Fibroblast of the conjunctiva (primary cell): Measurements from ENCODE around the gene SLC12A1.
A peak's percentile ranks its signal among the peaks of the same experiment; 100 is the strongest.

Experiments
- DNase-seq: peaks from one replicate; pipeline ENCODE4 v3.0.0-alpha.2; 2010; ENCODE audit warnings: low read depth

SLC12A1 gene

DNA sequence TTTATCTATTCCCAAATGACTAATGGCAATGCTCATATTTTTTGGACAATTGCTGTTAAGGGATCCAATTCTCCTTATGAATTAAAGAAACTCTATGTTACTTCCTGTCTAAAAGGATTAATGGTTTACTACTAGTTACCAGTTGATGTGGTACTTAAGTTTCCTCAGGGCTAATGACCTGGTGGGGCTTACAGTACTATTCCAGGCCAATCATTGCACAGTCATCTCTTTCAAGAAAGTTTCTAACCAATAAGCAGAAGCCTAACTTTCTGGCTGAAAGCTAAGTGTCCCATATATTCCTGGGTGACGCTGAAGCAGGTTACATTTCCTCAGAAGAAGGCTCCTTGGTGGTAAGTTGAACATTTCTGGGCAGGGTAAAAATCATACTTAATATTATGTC is at the start of gene SLC12A1:
Gene SLC12A1, plus strand, starts transcription at position 322 of the 400 bp plus-strand sequence. CDS start 1,418 bp downstream, outside the sequence.
- no peak for DNase-seq

DNA sequence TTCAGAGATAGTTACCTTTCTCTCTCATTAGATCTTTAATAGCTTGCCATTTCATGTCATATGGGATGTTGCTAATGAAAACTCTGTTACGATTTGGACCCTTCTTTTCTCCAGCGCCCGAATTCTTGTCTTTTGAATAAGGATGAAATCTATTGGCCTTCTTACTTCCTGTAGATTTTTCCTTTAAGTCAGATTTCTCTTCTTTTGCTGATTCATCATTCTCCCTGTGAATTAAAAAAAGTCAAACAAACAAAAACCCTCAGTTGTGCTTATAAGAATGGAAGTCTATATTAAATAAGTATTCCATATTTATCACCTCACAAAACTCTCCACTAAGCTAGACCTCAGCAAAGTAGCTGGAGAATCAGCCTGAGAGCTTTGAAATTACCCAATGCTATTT is 37.5 kb upstream of the SLC12A1 start:
- no peak for DNase-seq

- no peak for DNase-seq
These were observed 35.1 kb upstream of the SLC12A1 start for GRCh38 chr15:48170981-48171380.

- no peak for DNase-seq
These were observed 31.0 kb upstream of the SLC12A1 start for GRCh38 chr15:48175126-48175525.

DNA sequence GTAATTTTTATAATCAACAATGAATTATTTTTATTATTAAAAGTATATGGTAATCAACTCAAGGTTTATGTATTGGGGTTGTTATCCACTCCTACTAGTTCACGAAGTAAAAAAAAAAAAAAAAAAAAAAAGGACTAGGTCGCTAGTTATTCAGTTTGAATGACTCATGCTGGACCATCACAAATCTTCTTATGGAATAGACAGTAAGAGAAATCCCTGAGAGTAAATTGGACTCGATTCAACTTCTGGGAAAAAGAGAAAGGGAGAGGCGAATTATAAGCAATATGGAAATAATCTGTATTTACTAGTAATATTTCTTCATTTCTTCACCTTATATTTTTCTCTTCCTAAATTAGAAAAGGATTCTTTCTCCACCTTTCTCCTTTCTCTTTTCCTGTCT is 30.0 kb upstream of the SLC12A1 start:
- no peak for DNase-seq

DNA sequence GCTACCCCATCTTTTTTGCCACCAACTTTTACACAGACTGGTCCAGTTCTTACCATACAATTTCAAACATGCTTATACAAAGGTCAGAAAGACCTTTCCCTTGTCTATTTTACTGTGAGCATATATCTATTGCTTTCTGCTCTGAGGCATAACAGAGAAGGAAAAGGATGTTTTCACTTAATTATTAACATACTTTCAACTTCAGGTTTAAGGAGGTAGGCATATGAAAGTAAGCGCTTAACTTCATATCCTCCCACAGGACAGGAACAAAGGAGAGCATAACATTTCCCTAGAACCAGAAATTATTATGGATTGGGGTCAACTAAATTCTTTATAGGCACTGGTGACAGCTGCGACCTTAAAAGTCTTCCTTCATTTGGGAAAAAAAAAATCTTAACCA is 29.1 kb upstream of the SLC12A1 start:
- DNase-seq = no peak

DNA sequence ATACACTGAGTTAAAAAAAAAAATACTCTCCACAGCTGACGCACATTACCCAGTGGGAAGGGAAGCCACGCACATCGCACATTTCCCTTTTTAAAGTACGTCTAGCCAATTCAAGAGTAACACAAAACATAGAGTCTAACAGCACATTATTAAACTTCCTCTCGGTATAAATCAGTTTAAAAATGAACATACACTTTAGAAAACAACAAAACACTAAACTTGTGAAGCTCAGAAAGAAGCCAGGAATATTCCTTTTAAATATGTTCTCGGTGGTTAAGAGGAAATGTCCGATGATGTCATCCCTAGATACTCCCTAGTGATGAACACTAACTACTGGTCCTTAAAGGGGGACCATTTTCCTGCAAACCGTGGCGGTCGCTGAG is 28.7 kb upstream of the SLC12A1 start:
- DNase-seq = peak; percentile 13

DNA sequence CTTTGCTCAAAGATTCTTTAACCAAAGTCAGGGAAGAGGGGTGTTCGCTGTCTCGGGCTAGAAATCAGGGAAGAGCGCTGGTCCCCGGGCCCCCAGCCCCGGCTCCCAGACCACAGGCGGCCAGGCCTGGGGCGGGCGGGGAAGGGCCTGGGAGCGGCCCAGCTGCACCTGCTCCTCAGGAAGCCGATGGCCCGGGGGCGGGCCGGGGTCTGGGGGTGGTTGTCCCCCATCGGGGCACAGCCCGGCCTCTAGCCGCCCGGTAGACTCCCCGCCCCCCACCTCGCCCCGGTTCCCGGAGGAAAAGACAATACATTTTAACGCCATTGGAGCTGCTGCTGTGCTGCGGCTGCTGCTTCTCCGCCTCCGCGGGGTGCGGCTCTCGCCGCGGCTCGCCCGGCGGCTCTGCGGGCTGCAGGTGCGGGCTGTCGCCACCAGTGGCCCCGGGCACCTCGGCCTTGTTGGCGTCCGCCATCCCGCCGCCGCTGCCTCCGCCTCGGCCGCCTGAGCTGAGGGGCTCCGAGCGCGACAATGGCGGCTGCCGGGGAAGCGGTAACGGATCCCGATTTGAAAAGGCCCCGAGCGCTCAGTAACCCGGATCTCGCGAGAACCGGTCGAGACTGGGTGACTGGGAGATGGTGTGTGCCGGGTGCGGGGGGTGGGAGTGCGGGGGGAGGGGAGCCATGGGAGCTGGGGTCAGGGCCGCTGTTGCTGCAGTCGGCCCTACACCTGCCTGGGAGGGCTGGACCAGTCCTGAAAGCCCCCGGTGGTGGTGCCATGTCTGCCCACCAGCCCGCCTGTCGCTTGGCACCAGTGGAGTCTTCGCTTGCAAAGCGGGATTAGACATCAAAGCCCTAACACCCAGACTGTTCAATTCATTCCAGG is 28.1 kb upstream of the SLC12A1 start, which contains the start of gene MYEF2:
Gene MYEF2, minus strand, starts transcription at position 530 of the 882 bp plus-strand sequence. Its CDS starts 58 bp downstream, at position 472.
- peak; percentile 21 for DNase-seq

DNA sequence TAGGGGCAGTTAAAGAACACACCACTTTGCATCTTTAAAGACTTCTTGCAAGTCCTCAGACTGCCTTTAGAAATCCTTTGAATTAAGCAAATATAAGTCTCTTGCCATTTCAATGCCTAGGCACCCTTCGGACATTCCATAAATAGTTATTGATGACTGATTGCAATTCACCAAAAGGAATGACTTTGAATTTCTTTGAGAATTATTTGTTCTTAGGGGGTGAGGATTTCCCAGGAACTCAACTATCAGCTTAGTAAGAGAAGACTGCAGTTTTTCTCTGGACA is 27.5 kb upstream of the SLC12A1 start:
- DNase-seq = no peak

GRCh38 chr15:48182749-48183148 is 23.4 kb upstream of the SLC12A1 start:
- DNase-seq = no peak

- DNase-seq = no peak
These were observed 20.6 kb upstream of the SLC12A1 start for GRCh38 chr15:48185529-48185928.

DNA sequence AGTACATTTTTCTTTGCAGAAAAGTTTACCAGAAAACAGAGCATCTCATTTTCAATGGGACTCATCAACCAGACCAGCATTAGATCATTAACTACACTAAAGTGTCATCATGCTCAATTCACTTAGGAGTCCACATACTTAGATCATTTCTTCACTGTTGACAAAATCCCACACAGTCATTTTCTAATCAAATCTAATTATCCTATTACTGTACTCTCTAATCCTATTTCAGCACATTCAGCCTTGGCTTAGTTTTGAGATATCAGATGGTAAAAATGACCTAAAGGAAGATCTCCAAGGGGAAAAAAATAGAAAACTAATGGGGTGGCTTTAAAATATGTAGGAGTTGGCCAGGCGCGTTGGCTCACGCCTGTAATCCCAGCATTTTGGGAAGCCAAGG is 19.8 kb upstream of the SLC12A1 start:
- no peak for DNase-seq

DNA sequence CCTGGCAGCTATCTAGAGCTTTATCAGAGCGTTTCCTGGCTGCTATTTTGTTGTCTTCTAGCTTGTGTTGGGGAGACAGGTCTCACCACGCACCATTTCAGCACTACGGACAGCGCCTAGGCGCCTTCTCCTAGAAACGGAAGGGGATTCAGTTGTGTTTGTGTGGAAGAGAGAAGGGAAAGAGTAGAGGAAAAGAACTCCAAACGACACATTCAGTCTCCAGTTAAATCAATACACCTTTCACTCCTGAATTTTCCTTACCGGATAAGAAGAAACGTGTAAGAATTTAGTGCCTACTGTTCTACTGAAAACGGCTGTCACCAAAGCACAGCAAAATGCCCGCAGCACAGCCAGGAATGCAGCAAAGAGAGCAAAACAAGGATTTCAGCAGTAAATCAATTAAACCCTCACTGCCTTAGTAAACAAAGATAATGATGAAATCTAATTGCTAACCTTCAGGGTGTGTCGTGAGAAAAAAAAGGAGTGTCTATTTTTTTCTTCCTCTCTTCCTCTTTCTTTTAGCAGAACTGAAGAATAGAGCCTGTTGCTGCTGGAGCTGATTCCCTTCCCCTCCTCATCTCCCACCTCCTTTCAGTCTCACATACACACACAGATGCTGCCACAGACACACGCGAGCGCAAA is 15.0 kb upstream of the SLC12A1 start:
- peak; percentile 10 for DNase-seq

DNA sequence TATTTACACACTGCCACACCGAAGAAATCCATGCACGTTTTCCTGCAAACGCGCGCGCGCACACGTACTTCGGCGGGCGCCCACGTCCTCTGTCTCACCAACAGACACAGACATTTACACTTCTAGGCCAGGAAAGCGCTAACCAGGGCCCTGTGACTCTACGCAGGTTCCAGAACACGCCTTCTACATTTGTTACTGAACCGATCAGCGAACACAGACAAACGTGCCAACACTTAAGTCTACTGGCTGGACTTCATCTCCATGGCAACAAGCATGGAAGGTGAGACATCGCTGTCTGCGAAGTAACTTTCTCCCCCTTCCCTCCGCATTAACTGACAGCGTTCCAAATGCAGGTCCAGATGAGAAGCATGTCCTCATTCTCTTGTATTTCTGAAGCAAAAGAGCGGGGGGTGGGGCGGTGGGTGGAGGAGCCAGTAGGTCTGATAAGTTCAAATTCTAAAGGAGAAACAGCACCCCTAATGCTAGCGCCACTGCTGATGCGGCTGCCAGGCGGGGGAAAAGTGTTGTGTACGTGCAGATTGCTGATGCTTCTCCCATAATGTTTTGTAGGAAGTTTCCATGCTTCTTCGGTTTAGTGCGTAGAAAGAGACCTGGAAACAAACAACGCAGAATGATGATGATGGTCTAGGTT is 14.4 kb upstream of the SLC12A1 start, which contains the start of gene CTXN2:
Gene CTXN2, plus strand, starts transcription at position 92 of the 652 bp plus-strand sequence. CDS start 9,636 bp downstream, outside the sequence.
- DNase-seq = no peak

DNA sequence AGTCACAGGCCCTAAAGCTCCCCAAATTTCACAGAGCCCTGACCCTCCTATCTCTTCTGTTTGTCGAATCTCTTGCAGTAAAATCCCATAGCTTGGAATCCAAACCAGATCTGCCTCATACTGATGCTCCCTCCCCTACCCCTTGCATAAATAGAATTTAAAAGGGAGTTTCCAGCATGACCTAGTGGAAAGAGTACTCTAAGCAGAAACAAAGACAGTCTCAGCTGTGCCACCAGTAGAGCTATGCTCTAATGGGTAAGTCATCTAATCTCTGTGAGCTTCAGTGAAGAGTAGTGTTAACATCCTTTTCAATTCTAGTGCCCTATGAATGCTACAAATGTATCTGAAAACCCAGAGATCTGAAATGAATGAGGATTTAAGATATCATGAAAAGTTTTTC is 4.0 kb upstream of the SLC12A1 start:
- DNase-seq = no peak

DNA sequence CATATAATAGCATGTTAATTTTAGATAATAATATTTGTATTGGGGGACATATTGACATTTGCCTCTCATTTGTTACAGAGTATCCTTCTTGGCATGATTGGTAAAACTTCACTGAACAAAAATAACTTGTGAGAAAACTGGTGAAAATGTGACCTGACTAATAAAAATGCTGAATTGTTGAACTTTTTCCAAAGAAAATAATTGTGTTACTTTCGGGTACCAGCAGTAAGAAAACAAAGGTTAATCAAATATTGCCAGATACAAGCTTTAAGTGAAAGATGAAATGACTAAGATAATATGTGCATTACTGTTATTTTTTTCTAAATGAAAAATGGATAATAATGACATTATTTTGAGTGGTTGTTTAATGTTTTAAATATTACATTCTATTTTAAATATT is 15.2 kb downstream of the SLC12A1 start:
- DNase-seq = no peak

- DNase-seq = no peak
These were observed 15.8 kb downstream of the SLC12A1 start for GRCh38 chr15:48221885-48222284.

- no peak for DNase-seq
These were observed 16.5 kb downstream of the SLC12A1 start for GRCh38 chr15:48222627-48223026.

DNA sequence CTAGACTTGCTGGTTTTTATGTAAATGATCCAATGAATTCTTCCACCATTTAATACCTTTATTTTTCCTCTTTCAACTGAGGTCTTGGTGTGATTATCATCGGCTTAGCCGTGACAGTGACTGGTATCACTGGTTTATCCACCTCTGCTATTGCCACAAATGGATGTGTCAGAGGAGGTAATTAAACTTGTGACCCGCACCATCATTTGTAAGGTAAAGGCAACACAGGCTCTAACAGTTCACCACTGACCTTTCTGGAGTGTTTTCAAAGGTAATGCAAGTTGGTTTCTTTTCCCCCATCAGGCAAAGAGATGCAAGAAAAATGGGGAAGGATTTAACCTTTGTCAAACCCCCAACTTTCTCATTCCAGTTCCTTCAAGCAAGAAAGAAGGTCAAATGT is 19.7 kb downstream of the SLC12A1 start:
- no peak for DNase-seq

DNA sequence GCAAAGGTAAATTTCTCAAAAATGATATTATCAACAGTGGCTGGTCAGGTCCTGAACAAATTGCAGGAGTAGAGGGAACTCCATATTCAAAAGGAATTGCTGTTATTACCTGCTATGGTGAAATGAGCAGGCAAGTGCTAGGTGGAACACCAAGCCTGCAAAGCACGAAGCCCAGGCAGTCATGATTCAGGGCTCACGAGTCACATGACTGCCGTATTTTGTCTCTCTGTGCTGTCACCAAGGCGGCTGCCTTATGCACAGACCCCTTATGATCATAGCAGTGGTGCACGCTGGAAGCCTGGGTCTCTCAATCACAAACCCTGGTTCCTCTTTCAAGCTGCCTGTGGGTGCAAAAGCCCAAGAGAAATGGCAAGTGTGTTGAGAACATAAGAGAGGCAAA is 24.4 kb downstream of the SLC12A1 start:
- DNase-seq = no peak

DNA sequence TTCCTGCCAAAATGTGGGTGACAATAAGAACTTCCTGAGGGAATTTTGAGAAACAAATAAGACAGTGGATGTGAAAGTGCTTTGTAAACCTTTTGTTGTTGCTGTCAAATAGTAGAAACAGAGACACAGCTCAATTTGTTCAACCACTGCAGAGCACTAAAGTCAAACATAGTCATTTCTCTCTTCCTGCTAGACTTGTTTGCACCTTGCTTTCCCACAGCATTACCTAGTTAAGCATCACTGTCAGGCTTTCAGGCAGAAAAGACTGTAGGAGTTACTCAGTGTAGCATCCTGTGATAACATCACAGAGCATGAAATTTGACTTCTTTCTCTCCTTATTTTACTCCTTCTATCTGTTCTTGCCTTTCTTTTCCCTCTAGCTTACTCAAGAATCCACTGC is 27.1 kb downstream of the SLC12A1 start:
- no peak for DNase-seq

GRCh38 chr15:48239334-48239733 is 33.2 kb downstream of the SLC12A1 start:
- no peak for DNase-seq

- no peak for DNase-seq
These were observed 35.9 kb downstream of the SLC12A1 start for GRCh38 chr15:48242015-48242414.
